SK-N-SH (cell line): ENCODE measurements around the gene LDB1. TPM values are rescaled to one million over a fixed set of nuclear protein-coding genes. Genes with fewer than 3 reads are reported as not detected.

ENCODE experiments used
- CTCF ChIA-PET: fragments of 300-600, 350-600 bp; formaldehyde crosslinking; extraction: SDS; loops from one replicate; lab custom pipeline; 2021; lab: Yijun Ruan, JAX
- POLR2A ChIA-PET: fragments of 350-600 bp; sonication (Branson Sonifier 250); formaldehyde crosslinking; extraction: SDS; loops from one replicate; lab custom pipeline; 2020; ENCODE audit warnings: antibody characterized with exemption, inconsistent platforms; lab: Yijun Ruan, JAX
- DNase-seq: peaks from one replicate; pipeline ENCODE4 v3.0.0; 2012
- H2AFZ ChIP-seq: fragments of 200-600 bp; sonication (generic); 2 replicates; pipeline ENCODE4 v1.8.1; 2016; ENCODE audit warnings: antibody characterized with exemption, mild to moderate bottlenecking, low read depth
- H3F3A ChIP-seq: fragments of 200-600 bp; sonication (generic); replicated peaks from 2 replicates; pipeline ENCODE3; 2016; ENCODE audit warnings: antibody characterized with exemption, mild to moderate bottlenecking; ENCODE audit not compliant: insufficient read depth
- H3K27ac ChIP-seq, 2 experiments: fragments of 200-500 bp in 1 of 2; fragments of 200-600 bp in 1 of 2; sonication (Bioruptor generic) in 1 of 2; sonication (generic), shearing (Covaris generic) in 1 of 2; 2 replicates each; pipeline versions ENCODE4 v1.5.1 to v1.6.1; 2014 to 2016; ENCODE audit warnings: low read depth in 2 of 2, inconsistent platforms in 1 of 2, low read length in 1 of 2, mild to moderate bottlenecking in 1 of 2, mixed read lengths in 1 of 2
- H3K27me3 ChIP-seq: fragments of 200-600 bp; sonication (generic), shearing (Covaris generic); 2 replicates; pipeline ENCODE4 v1.6.1; 2016; ENCODE audit warnings: mixed run types; ENCODE audit not compliant: insufficient read depth
- H3K36me3 ChIP-seq, 2 experiments: fragments of 200-500 bp in 1 of 2; fragments of 200-600 bp in 1 of 2; sonication (Bioruptor generic) in 1 of 2; sonication (generic) in 1 of 2; replicated peaks in 1 of 2; 2 replicates each; pipeline versions ENCODE3 to v1.5.1; 2014 to 2016; ENCODE audit warnings: low read length in 1 of 2, mild to moderate bottlenecking in 1 of 2; ENCODE audit not compliant: insufficient read depth in 2 of 2, control insufficient read depth in 1 of 2
- H3K4me1 ChIP-seq, 2 experiments: fragments of 200-500 bp in 1 of 2; fragments of 200-600 bp in 1 of 2; sonication (Bioruptor generic) in 1 of 2; sonication (generic), shearing (Covaris generic) in 1 of 2; 2 replicates each; pipeline versions ENCODE4 v1.5.1 to v1.6.1; 2014 to 2016; ENCODE audit warnings: low read depth in 1 of 2, low read length in 1 of 2, mixed run types in 1 of 2; ENCODE audit not compliant: insufficient read depth in 2 of 2, control insufficient read depth in 1 of 2
- H3K4me2 ChIP-seq: fragments of 200-600 bp; sonication (generic), shearing (Covaris generic); 2 replicates; pipeline ENCODE4 v1.6.1; 2017; ENCODE audit warnings: mixed run types
- H3K4me3 ChIP-seq, 2 experiments: fragments of 200-500 bp in 1 of 2; fragments of 200-600 bp in 1 of 2; sonication (Bioruptor generic) in 1 of 2; sonication (generic), shearing (Covaris generic) in 1 of 2; 2 replicates each; pipeline versions ENCODE4 v1.5.1 to v1.8.1; 2014 to 2016; ENCODE audit warnings: low read depth in 2 of 2, inconsistent platforms in 1 of 2, low read length in 1 of 2, mild to moderate bottlenecking in 1 of 2, mixed read lengths in 1 of 2, moderate library complexity in 1 of 2
- H3K79me2 ChIP-seq: fragments of 200-600 bp; sonication (generic); 2 replicates; pipeline ENCODE4 v1.8.1; 2017; ENCODE audit warnings: mild to moderate bottlenecking; ENCODE audit not compliant: insufficient read depth
- H3K9ac ChIP-seq: fragments of 200-600 bp; sonication (generic); 2 replicates; pipeline ENCODE4 v1.6.1; 2017; ENCODE audit warnings: mixed run types
- H3K9me2 ChIP-seq: fragments of 200-600 bp; sonication (generic); 2 replicates; pipeline ENCODE4 v1.6.1; 2017; ENCODE audit warnings: mixed run types
- H3K9me3 ChIP-seq: fragments of 200-600 bp; sonication (generic); 2 replicates; pipeline ENCODE4 v1.6.1; 2017; ENCODE audit warnings: mixed run types, mild to moderate bottlenecking, moderate library complexity
- H4K20me1 ChIP-seq: fragments of 200-600 bp; sonication (generic); 2 replicates; pipeline ENCODE4 v1.6.1; 2017; ENCODE audit warnings: mild to moderate bottlenecking, mixed run types; ENCODE audit not compliant: insufficient read depth
- EP300 ChIP-seq, 2 experiments: IDR thresholded peaks; 2 replicates each; pipeline versions ENCODE4 v1.4.0 to v1.6.1; 2012; ENCODE audit warnings: borderline replicate concordance in 1 of 2, low read depth in 1 of 2, low read length in 1 of 2
- EZH2phosphoT487 ChIP-seq: fragments of 200-600 bp; sonication (generic); IDR thresholded peaks from 2 replicates; pipeline ENCODE4 v1.6.1; 2017; ENCODE audit warnings: low read depth, mixed run types, mild to moderate bottlenecking, antibody characterized with exemption, moderate library complexity, borderline replicate concordance
- FOXM1 ChIP-seq: IDR thresholded peaks from 2 replicates; pipeline ENCODE4 v1.4.0; 2012; ENCODE audit warnings: low read depth, mild to moderate bottlenecking
- GABPA ChIP-seq: IDR thresholded peaks from 2 replicates; pipeline ENCODE4 v1.4.0; 2012; ENCODE audit warnings: low read depth, mild to moderate bottlenecking
- GATA2 ChIP-seq: sonication (generic); formaldehyde crosslinking; IDR thresholded peaks from 2 replicates; pipeline ENCODE4 v1.5.0; 2020; ENCODE audit warnings: mild to moderate bottlenecking, missing genetic modification reagents
- MEF2A ChIP-seq: IDR thresholded peaks from 2 replicates; pipeline ENCODE4 v1.4.0; 2012; ENCODE audit warnings: low read depth, borderline replicate concordance
- MXI1 ChIP-seq: IDR thresholded peaks from 2 replicates; pipeline ENCODE4 v1.6.1; 2012; ENCODE audit warnings: mild to moderate bottlenecking, low read depth, low read length, improper control_type of control experiment
- NFIC ChIP-seq: IDR thresholded peaks from 2 replicates; pipeline ENCODE4 v1.4.0; 2012; ENCODE audit warnings: borderline replicate concordance
- POLR2AphosphoS5 ChIP-seq: IDR thresholded peaks from 2 replicates; pipeline ENCODE4 v1.6.1; 2012; ENCODE audit warnings: low read depth, low read length
- RAD21 ChIP-seq: IDR thresholded peaks from 2 replicates; pipeline ENCODE4 v1.6.1; 2012; ENCODE audit warnings: mild to moderate bottlenecking, low read length
- RCOR1 ChIP-seq: fragments of 150-350 bp; IDR thresholded peaks from 2 replicates; pipeline ENCODE4 v1.6.1; 2017; ENCODE audit warnings: antibody characterized with exemption, low read length
- RFX5 ChIP-seq: IDR thresholded peaks from 2 replicates; pipeline ENCODE4 v1.6.1; 2012; ENCODE audit warnings: mild to moderate bottlenecking, improper control_type of control experiment, low read length
- TAF1 ChIP-seq: IDR thresholded peaks from 2 replicates; pipeline ENCODE4 v1.6.1; 2012; ENCODE audit warnings: low read depth, mild to moderate bottlenecking, low read length, moderate library complexity, borderline replicate concordance
- TEAD4 ChIP-seq: IDR thresholded peaks from 2 replicates; pipeline ENCODE4 v1.4.0; 2012; ENCODE audit warnings: mild to moderate bottlenecking, borderline replicate concordance; ENCODE audit not compliant: insufficient read depth
- WGBS: methylation state at CpG from one replicate; pipeline ENCODE4 v1.1.6; 2017; ENCODE audit warnings: low lambda C conversion rate; 5-methylcytosine and 5-hydroxymethylcytosine counted together
- polyA plus RNA-seq, 3 experiments: library from polyadenylated mRNA; depleted of rRNA; stranded (reverse); fragments of >200 nt; gene quantifications; 2 replicates each; pipeline ENCODE4 v1.2.3, GENCODE V29; 2012
- TF ChIP-seq, protein P1 (sequence below): fragments of 150-350 bp; IDR thresholded peaks from 2 replicates; pipeline ENCODE4 v1.6.1; 2016; ENCODE audit warnings: mild to moderate bottlenecking, low read depth, low read length
- TF ChIP-seq, protein P2 (sequence below): IDR thresholded peaks from 2 replicates; pipeline ENCODE4 v1.4.0; 2012; ENCODE audit warnings: low read depth
- TF ChIP-seq, protein P3 (sequence below): fragments of 200-600 bp; sonication (generic); IDR thresholded peaks from 2 replicates; pipeline ENCODE4 v1.6.1; 2017; ENCODE audit warnings: antibody characterized with exemption, mild to moderate bottlenecking, moderate library complexity
- TF ChIP-seq, protein P4 (sequence below): fragments of 150-350 bp; IDR thresholded peaks from 2 replicates; pipeline ENCODE4 v1.6.1; 2017; ENCODE audit warnings: antibody characterized with exemption, low read length, low read depth, borderline replicate concordance
- TF ChIP-seq, protein P5 (sequence below): IDR thresholded peaks from 2 replicates; pipeline ENCODE4; 2012

The LDB1 gene
- polyA plus RNA-seq, 1 of the 3 experiments (the other 2 are of a cell fraction) = 85.9 TPM

DNA sequence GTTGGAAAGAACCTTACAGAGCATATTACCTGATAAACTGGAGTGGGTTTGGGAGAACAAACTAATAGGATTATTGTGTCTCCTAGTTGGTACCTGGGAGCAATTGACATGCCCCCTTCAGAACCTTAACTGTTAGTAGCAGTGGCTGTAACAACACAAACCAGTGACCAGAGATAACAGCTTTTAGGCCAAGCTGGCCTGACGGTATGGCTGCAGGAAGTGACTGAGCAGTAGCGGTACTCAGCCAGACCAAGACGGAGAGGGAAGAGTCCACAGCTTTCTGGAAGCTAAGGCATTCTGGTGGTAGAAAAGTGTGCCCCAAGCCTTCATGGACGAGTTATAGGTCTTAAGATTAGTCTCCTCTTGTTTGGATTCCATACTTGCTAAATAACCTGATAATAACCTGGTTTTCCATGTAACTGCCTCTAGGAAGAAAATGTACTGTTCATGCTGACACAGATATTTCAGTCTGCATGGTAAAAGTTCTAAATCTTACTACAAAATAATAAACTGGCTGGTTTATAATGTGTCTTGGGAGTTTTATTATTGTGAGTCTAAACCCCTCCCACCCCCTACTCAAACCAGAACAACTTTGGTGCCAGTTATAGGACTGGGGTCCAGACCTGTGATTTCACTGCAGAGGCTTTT, 43.3 kb upstream of the LDB1 start:
- DNase-seq = no peak
- no peak overlapping the region for H2AFZ ChIP-seq
- H3K9me2 ChIP-seq = no peaks in the 10 kb centered on the region
- H3K36me3 ChIP-seq = peaks cover 49 to 53% of the 10 kb centered on the region in 2 experiments
- H3K27ac ChIP-seq = no peak overlapping the region
- CTCF ChIA-PET = interaction anchor here (11.6 kb wide), 1 partner anchor 189 kb away, joined by 205 read pairs; no protein-coding TSS in a partner anchor
- no peak overlapping the region for H3K4me2 ChIP-seq
- peaks cover 6% of the 10 kb centered on the region for H3F3A ChIP-seq
- H4K20me1 ChIP-seq = no peaks in the 10 kb centered on the region
- H3K9me3 ChIP-seq = no peaks in the 10 kb centered on the region
- 87% methylated on average over 4 of the region's 4 CpGs for WGBS
- no peak overlapping the region for H3K4me3 ChIP-seq
- H3K4me1 ChIP-seq = no peaks in the 10 kb centered on the region
- no peaks in the 10 kb centered on the region for H3K27me3 ChIP-seq
- no peak overlapping the region for H3K9ac ChIP-seq
- POLR2A ChIA-PET = no interaction called here
- TF ChIP-seq GABPA (no peak), TEAD4 (no peak), NFIC (no peak), RAD21 (no peak), POLR2AphosphoS5 (no peak)
- H3K79me2 ChIP-seq = peaks cover 1% of the 10 kb centered on the region; the same call in 1 of the 2 replicates

DNA sequence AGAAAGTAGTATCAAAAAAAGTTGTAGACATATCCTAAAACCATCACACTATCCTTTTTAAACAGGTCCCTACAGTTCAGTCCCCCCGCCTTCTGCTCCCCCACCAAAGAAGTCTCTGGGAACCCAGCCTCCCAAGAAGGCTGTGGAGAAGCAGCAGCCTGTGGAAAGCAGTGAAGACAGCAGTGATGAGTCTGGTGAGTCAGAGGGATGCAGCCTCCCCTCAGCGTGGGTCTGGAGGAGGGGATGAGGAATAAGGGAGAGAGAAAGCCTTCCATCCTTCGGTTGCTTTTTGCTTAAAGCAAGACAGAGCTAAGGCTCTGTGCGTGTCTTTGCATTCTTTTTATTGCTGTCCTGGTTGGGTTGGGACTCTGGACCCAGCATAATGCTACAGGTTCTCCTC, 39.7 kb upstream of the LDB1 start:
- Histone ChIP-seq H4K20me1 (peaks cover 26% of the 10 kb centered on the region), H3K4me2 (no peak overlapping the region), H3K9me2 (no peaks in the 10 kb centered on the region), H3K36me3 (peaks cover 73 to 83% of the 10 kb centered on the region in 2 experiments), H3K4me3 (no peak overlapping the region), H3K27me3 (no peaks in the 10 kb centered on the region), H3K27ac (no peak overlapping the region), H3K4me1 (no peaks in the 10 kb centered on the region), H3K9ac (no peak overlapping the region), H3K9me3 (no peaks in the 10 kb centered on the region), H3K79me2 (peaks cover 36% of the 10 kb centered on the region), H3F3A (peaks cover 3% of the 10 kb centered on the region), H2AFZ (no peak overlapping the region)
- ChIA-PET CTCF (interaction anchor here (0.7 to 5.2 kb wide), 7 partner anchors 9 to 239 kb away, joined by 3 to 45 read pairs (median 3); no protein-coding TSS in a partner anchor), POLR2A (interaction anchor here (0.9 kb wide), 1 partner anchor 10 kb away, joined by 3 read pairs; no protein-coding TSS in a partner anchor)
- 87% methylated on average over 4 of the region's 4 CpGs for WGBS
- no peak for DNase-seq
- TF ChIP-seq GATA2 (CRISPR knock-in tag) (no peak), MEF2A (no peak), RCOR1 (no peak), GABPA (no peak), RFX5 (no peak), MXI1 (no peak), EP300 (IDR thresholded peaks at IDR 0.05; ENCODE audit: borderline replicate concordance in 1 of 2, low read depth in 1 of 2, low read length in 1 of 2) (no peak), TAF1 (no peak), EZH2phosphoT487 (no peak), FOXM1 (no peak)
- TF ChIP-seq, protein P1, sequence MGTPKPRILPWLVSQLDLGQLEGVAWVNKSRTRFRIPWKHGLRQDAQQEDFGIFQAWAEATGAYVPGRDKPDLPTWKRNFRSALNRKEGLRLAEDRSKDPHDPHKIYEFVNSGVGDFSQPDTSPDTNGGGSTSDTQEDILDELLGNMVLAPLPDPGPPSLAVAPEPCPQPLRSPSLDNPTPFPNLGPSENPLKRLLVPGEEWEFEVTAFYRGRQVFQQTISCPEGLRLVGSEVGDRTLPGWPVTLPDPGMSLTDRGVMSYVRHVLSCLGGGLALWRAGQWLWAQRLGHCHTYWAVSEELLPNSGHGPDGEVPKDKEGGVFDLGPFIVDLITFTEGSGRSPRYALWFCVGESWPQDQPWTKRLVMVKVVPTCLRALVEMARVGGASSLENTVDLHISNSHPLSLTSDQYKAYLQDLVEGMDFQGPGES = no peak
- TF ChIP-seq, protein P2, sequence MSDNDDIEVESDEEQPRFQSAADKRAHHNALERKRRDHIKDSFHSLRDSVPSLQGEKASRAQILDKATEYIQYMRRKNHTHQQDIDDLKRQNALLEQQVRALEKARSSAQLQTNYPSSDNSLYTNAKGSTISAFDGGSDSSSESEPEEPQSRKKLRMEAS = no peak
- TF ChIP-seq, protein P3, sequence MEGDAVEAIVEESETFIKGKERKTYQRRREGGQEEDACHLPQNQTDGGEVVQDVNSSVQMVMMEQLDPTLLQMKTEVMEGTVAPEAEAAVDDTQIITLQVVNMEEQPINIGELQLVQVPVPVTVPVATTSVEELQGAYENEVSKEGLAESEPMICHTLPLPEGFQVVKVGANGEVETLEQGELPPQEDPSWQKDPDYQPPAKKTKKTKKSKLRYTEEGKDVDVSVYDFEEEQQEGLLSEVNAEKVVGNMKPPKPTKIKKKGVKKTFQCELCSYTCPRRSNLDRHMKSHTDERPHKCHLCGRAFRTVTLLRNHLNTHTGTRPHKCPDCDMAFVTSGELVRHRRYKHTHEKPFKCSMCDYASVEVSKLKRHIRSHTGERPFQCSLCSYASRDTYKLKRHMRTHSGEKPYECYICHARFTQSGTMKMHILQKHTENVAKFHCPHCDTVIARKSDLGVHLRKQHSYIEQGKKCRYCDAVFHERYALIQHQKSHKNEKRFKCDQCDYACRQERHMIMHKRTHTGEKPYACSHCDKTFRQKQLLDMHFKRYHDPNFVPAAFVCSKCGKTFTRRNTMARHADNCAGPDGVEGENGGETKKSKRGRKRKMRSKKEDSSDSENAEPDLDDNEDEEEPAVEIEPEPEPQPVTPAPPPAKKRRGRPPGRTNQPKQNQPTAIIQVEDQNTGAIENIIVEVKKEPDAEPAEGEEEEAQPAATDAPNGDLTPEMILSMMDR = no peak
- TF ChIP-seq, protein P4, sequence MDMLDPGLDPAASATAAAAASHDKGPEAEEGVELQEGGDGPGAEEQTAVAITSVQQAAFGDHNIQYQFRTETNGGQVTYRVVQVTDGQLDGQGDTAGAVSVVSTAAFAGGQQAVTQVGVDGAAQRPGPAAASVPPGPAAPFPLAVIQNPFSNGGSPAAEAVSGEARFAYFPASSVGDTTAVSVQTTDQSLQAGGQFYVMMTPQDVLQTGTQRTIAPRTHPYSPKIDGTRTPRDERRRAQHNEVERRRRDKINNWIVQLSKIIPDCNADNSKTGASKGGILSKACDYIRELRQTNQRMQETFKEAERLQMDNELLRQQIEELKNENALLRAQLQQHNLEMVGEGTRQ = no peak
- TF ChIP-seq, protein P5, sequence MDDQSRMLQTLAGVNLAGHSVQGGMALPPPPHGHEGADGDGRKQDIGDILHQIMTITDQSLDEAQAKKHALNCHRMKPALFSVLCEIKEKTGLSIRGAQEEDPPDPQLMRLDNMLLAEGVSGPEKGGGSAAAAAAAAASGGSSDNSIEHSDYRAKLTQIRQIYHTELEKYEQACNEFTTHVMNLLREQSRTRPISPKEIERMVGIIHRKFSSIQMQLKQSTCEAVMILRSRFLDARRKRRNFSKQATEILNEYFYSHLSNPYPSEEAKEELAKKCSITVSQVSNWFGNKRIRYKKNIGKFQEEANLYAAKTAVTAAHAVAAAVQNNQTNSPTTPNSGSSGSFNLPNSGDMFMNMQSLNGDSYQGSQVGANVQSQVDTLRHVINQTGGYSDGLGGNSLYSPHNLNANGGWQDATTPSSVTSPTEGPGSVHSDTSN = no peak
